Measurements from ENCODE around the gene ITPRID1. TPM values are rescaled to one million over a fixed set of nuclear protein-coding genes. Genes with fewer than 3 reads are reported as not detected.

The ITPRID1 gene
- total RNA-seq, 6 donors from 2014 or later: 0.10 to 0.30 (median 0.17) TPM; not detected in 3

DNA sequence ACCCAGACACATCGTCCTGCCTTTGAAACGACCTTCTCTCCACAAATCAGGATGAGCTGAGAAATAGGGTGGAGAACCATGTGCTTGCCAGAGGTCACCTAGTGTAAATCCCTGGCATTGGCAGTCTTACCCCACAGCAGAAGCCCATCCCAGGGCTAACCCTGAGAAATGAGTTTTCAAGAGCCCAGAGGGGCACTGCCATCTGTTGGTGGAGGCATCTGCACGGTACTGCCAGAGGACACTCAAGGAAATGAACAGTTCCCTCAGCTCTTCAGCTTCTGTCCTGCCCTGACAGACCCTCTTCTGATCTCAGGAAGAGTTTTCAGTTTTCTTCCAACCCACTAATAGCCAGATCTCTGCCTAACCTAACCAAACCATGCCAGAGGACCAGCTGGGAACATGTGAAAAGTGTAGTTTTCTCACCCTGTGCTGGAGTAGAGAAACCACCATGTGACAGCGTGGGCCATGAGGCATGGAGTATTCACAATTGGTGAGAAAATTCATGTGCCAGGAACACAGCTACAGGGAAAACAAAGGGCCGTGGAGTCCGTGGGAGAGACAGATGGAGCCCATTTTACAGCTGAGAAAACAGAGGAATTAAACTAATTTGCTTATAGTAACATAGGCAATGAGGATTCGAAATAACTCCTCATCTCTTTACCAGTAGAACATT is 37.7 kb upstream of the ITPRID1 start:
- Histone ChIP-seq H3K27me3 (no peaks in the 10 kb centered on the region), H3K27ac (no peak overlapping the region), H3K36me3 (no peaks in the 10 kb centered on the region), H3K9me3 (no peaks in the 10 kb centered on the region), H3K4me3 (no peak overlapping the region), H3K4me1 (no peaks in the 10 kb centered on the region)
- no peak for ATAC-seq (ENCODE audit: low FRiP score in 2 of 2)
- WGBS, 2 donors: 73 to 79% methylated on average over 6 to 7 of the region's 7 CpGs
- no peak for TF ChIP-seq POLR2A (IDR thresholded peaks at IDR 0.05)
- no peak for DNase-seq

DNA sequence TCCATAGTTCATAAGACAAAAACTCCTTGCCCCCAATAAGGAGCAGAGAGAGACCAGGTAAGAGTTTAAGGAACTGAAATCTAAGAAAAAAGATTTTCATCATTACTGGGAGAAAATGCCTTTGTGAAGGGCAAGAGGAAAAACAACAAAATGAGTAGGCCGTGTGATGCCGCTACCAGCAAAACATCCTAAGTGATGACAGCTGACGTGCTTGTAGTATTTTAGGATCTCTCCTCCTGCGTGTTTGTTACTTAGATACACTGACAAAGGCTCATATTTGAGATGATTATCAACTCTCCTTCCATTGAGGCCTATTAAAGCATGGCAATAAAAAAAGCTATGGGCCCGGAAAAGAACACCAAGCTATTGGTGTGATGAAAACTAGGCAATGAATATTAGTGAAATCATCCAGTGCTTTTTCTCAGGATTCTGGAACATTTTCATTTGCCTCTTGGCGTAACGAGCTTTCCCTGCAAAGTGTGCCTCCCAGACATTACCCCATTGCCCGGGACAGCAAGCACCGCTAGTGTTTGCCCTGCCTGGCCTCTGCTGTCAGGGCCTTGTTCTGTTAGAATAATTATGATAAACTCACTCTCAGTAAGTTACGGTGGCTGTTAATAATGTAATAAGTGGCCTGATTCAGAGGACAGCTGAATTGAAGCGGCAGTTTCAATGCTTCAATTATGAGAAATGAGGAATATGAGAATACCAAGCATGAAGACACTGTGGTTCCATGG is 36.8 kb upstream of the ITPRID1 start:
- Histone ChIP-seq H3K36me3 (no peaks in the 10 kb centered on the region), H3K4me1 (no peaks in the 10 kb centered on the region), H3K9me3 (no peaks in the 10 kb centered on the region), H3K4me3 (no peak overlapping the region), H3K27me3 (no peaks in the 10 kb centered on the region), H3K27ac (no peak overlapping the region)
- ATAC-seq (ENCODE audit: low FRiP score in 2 of 2) (no peak), DNase-seq (no peak)
- no peak for TF ChIP-seq EP300 (IDR thresholded peaks at IDR 0.05)
- no peak for TF ChIP-seq CTCF (IDR thresholded peaks at IDR 0.05)
- no peak for TF ChIP-seq POLR2A (IDR thresholded peaks at IDR 0.05)
- no peak for TF ChIP-seq POLR2AphosphoS5 (IDR thresholded peaks at IDR 0.05)
- 90 to 92% methylated on average over 11 of the region's 11 CpGs for WGBS, 2 donors

- WGBS, 2 donors: 51 to 53% methylated on average over 3 of the region's 3 CpGs
Observed at GRCh38 chr7:31478018-31478417, 35.9 kb upstream of the ITPRID1 start.

DNA sequence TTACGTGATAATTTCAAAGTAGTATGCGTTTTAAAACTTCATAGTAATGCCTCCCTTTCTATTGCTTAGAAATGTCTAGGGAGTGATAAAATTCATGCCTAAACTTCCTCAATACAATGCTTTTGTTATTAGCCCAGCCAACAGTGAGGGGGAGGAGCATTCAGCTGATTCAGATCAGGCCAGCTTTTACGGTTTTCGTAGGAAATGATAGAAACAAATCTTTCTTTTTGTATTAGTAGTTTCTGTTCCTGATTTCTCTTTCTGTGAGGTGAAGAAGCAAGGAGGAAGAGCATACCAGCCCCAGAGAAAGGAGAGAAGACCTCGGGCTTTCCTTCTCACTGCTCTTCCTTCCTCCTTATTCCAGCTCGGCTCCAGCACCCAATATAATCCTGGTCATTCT is 35.2 kb upstream of the ITPRID1 start:
- Histone ChIP-seq H3K4me1 (no peaks in the 10 kb centered on the region), H3K36me3 (no peaks in the 10 kb centered on the region), H3K9me3 (no peaks in the 10 kb centered on the region), H3K4me3 (no peak overlapping the region), H3K27ac (no peak overlapping the region), H3K27me3 (no peaks in the 10 kb centered on the region)
- no peak for DNase-seq
- no peak for TF ChIP-seq EP300 (IDR thresholded peaks at IDR 0.05)
- peak in 1 of 2 donors; percentile 57 for ATAC-seq (ENCODE audit: low FRiP score in 2 of 2)
- WGBS, 2 donors: 50 to 53% methylated on average over 6 of the region's 6 CpGs

More at GRCh38 chr7:31478018-31478417, 35.9 kb upstream of the ITPRID1 start:
- H3K4me1 ChIP-seq: no peaks in the 10 kb centered on the region
- no peak for TF ChIP-seq POLR2A (IDR thresholded peaks at IDR 0.05)
- no peak for TF ChIP-seq POLR2AphosphoS5 (IDR thresholded peaks at IDR 0.05)
- ATAC-seq (ENCODE audit: low FRiP score in 2 of 2): no peak
- no peaks in the 10 kb centered on the region for H3K27me3 ChIP-seq
- H3K36me3 ChIP-seq: no peaks in the 10 kb centered on the region
- no peak for DNase-seq
- no peak overlapping the region for H3K4me3 ChIP-seq
- no peaks in the 10 kb centered on the region for H3K9me3 ChIP-seq
- H3K27ac ChIP-seq: no peak overlapping the region

DNA sequence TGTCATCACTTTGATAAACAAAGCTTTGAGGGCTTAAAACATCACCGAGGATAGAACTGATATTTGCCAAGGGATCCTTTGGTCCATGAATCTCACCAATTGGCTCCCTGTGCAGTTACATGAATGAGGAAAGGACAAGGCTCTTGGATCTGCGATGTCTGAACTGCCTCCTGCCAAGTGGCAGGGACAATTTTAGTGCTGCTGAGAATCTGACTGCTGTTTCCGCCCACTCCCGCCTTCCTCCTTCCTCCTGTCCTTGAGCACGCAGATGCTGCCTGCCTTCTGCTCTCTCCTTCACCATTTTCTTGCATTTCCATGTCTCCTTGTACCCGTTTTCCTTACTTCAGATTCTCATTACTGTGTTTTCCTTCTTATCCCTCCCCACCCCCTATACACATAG is 26.8 kb upstream of the ITPRID1 start:
- 61 to 70% methylated on average over 6 of the region's 6 CpGs for WGBS, 2 donors
- DNase-seq (no peak), ATAC-seq (ENCODE audit: low FRiP score in 2 of 2) (no peak)
- no peak overlapping the region for H3K27ac ChIP-seq
- H3K27me3 ChIP-seq: no peaks in the 10 kb centered on the region
- H3K4me1 ChIP-seq: no peaks in the 10 kb centered on the region
- no peak for TF ChIP-seq EP300 (IDR thresholded peaks at IDR 0.05)
- no peak for TF ChIP-seq POLR2A (IDR thresholded peaks at IDR 0.05)
- no peak for TF ChIP-seq POLR2AphosphoS5 (IDR thresholded peaks at IDR 0.05)
- TF ChIP-seq CTCF (IDR thresholded peaks at IDR 0.05): no peak
- H3K4me3 ChIP-seq: no peak overlapping the region
- H3K9me3 ChIP-seq: no peaks in the 10 kb centered on the region
- no peaks in the 10 kb centered on the region for H3K36me3 ChIP-seq

DNA sequence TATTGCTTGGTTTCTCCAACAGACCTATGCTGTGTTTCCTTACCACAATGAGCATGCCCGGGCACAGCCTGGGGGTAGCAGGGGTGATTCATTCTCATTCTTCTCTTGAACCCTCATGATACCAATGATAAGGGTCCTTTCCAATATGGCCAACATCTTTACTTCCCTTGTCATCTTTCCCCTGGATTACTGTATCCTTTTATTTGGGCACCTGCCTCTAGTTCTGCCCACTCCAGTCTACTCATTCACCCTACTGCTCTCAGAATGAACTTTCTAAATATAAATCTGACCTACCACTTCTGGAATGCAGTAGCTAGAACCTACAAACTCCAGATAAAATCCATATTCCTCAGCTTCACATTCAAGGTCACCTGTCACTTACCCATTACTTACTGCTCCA is 26.4 kb upstream of the ITPRID1 start:
- no peaks in the 10 kb centered on the region for H3K9me3 ChIP-seq
- H3K36me3 ChIP-seq: no peaks in the 10 kb centered on the region
- no peaks in the 10 kb centered on the region for H3K4me1 ChIP-seq
- no peak for ATAC-seq (ENCODE audit: low FRiP score in 2 of 2)
- H3K27me3 ChIP-seq: no peaks in the 10 kb centered on the region
- H3K27ac ChIP-seq: no peak overlapping the region
- DNase-seq: no peak
- TF ChIP-seq POLR2AphosphoS5 (IDR thresholded peaks at IDR 0.05) (no peak), EP300 (IDR thresholded peaks at IDR 0.05) (no peak), CTCF (IDR thresholded peaks at IDR 0.05) (no peak), POLR2A (IDR thresholded peaks at IDR 0.05) (no peak)
- WGBS, 2 donors: 92 to 95% methylated on average over 1 of the region's 1 CpG
- no peak overlapping the region for H3K4me3 ChIP-seq

Data from upper lobe of left lung (tissue), 6 donors.